Neural cell (in vitro differentiated cells): Measurements from ENCODE around the gene PNMA8C. TPM values are rescaled to one million over a fixed set of nuclear protein-coding genes. Genes with fewer than 3 reads are reported as not detected.
A peak's percentile ranks its signal among the peaks of the same experiment; 100 is the strongest.

Experiments used
- H2AFZ ChIP-seq: fragments of 200-600, 300-800 bp; sonication (generic), shearing (Covaris generic); 2 replicates; pipeline ENCODE4 v1.6.0; 2014; ENCODE audit warnings: low read depth, mild to moderate bottlenecking, antibody characterized with exemption, low read length, moderate library complexity
- H3F3A ChIP-seq: fragments of 200-600 bp; shearing (Covaris generic); 2 replicates; pipeline ENCODE4 v1.6.1; 2016; ENCODE audit warnings: mild to moderate bottlenecking, moderate library complexity, mixed read lengths, antibody characterized with exemption, low read length; ENCODE audit not compliant: insufficient read depth, poor library complexity, severe bottlenecking
- H3K27ac ChIP-seq: fragments of 200-600, 300-800 bp; sonication (generic), shearing (Covaris generic); 2 replicates; pipeline ENCODE4 v1.5.1; 2014; ENCODE audit warnings: mild to moderate bottlenecking, low read length, moderate library complexity
- H3K27me3 ChIP-seq: fragments of 300-800, 200-600 bp; sonication (generic), shearing (Covaris generic); 2 replicates; pipeline ENCODE4 v1.6.0; 2014; ENCODE audit warnings: mild to moderate bottlenecking, low read depth, low read length, moderate library complexity; ENCODE audit not compliant: insufficient read depth
- H3K36me3 ChIP-seq: fragments of 300-800, 200-600 bp; sonication (generic), shearing (Covaris generic); 2 replicates; pipeline ENCODE4 v1.5.1; 2014; ENCODE audit warnings: mild to moderate bottlenecking, antibody characterized with exemption, low read length, moderate library complexity; ENCODE audit not compliant: insufficient read depth
- H3K4me2 ChIP-seq: fragments of 300-800, 200-600 bp; sonication (generic), shearing (Covaris generic); 2 replicates; pipeline ENCODE4 v1.6.0; 2014; ENCODE audit warnings: mild to moderate bottlenecking, low read length
- H3K4me3 ChIP-seq: fragments of 300-800, 200-600 bp; sonication (generic), shearing (Covaris generic); 2 replicates; pipeline ENCODE4 v1.5.1; 2014; ENCODE audit warnings: mild to moderate bottlenecking, low read length, moderate library complexity
- H3K79me2 ChIP-seq: fragments of 200-600 bp; shearing (Covaris generic); replicated peaks from 2 replicates; pipeline ENCODE4 v1.6.0; 2014; ENCODE audit warnings: mild to moderate bottlenecking, low read length, moderate library complexity; ENCODE audit not compliant: insufficient read depth
- H3K9ac ChIP-seq: fragments of 300-800, 200-600 bp; sonication (generic), shearing (Covaris generic); 2 replicates; pipeline ENCODE4 v1.6.1; 2016; ENCODE audit warnings: mild to moderate bottlenecking, low read length, mixed read lengths
- H3K9me2 ChIP-seq: fragments of 200-600 bp; shearing (Covaris generic); 2 replicates; pipeline ENCODE4 v1.6.1; 2016; ENCODE audit warnings: mild to moderate bottlenecking, low read length, mixed read lengths; ENCODE audit not compliant: insufficient read depth
- H3K9me3 ChIP-seq: fragments of 200-600, 300-800 bp; sonication (generic), shearing (Covaris generic); 2 replicates; pipeline ENCODE4 v1.6.1; 2016; ENCODE audit warnings: mild to moderate bottlenecking, mixed run types, low read length, moderate library complexity, mixed read lengths
- H4K20me1 ChIP-seq: fragments of 200-600 bp; shearing (Covaris generic); 2 replicates; pipeline ENCODE4 v1.6.1; 2016; ENCODE audit warnings: mild to moderate bottlenecking, mixed run types; ENCODE audit not compliant: insufficient read depth
- EP300 ChIP-seq: fragments of 450-650 bp; conservative IDR thresholded peaks from 2 replicates; pipeline ENCODE4 v1.6.1; 2014; ENCODE audit warnings: antibody characterized with exemption, mild to moderate bottlenecking, moderate library complexity; ENCODE audit not compliant: poor library complexity, severe bottlenecking
- EZH2 ChIP-seq: fragments of 200-600, 300-800 bp; shearing (Covaris generic), sonication (generic); IDR thresholded peaks from 2 replicates; pipeline ENCODE4 v1.6.1; 2014; ENCODE audit warnings: antibody characterized with exemption, low read length, borderline replicate concordance, mild to moderate bottlenecking; ENCODE audit not compliant: insufficient read depth, poor library complexity, severe bottlenecking
- MXI1 ChIP-seq: fragments of 450-650 bp; conservative IDR thresholded peaks from 2 replicates; pipeline ENCODE4 v1.6.1; 2014; ENCODE audit warnings: antibody characterized with exemption, mild to moderate bottlenecking; ENCODE audit not compliant: poor library complexity, severe bottlenecking
- POLR2AphosphoS5 ChIP-seq: IDR thresholded peaks from 2 replicates; pipeline ENCODE4 v1.6.1; 2012
- RAD21 ChIP-seq: fragments of 450-650 bp; conservative IDR thresholded peaks from 2 replicates; pipeline ENCODE4 v1.6.1; 2014; ENCODE audit warnings: antibody characterized with exemption, mild to moderate bottlenecking, moderate library complexity
- REST ChIP-seq: IDR thresholded peaks from 2 replicates; pipeline ENCODE4 v1.6.1; 2012; ENCODE audit warnings: borderline replicate concordance
- SMC3 ChIP-seq: fragments of 450-650 bp; conservative IDR thresholded peaks from 2 replicates; pipeline ENCODE4 v1.6.1; 2014; ENCODE audit warnings: antibody characterized with exemption, mild to moderate bottlenecking, moderate library complexity; ENCODE audit not compliant: poor library complexity
- TAF1 ChIP-seq: IDR thresholded peaks from 2 replicates; pipeline ENCODE4 v1.6.1; 2012; ENCODE audit warnings: low read depth
- polyA plus RNA-seq: library from polyadenylated mRNA; depleted of rRNA; stranded (reverse); fragments of >200 nt; gene quantifications from 2 replicates; pipeline ENCODE4 v1.2.3, GENCODE V29; 2014
- TF ChIP-seq, protein P1 (sequence below): fragments of 450-650 bp; IDR thresholded peaks from 2 replicates; pipeline ENCODE4 v1.5.1; 2014; ENCODE audit warnings: antibody characterized with exemption, mild to moderate bottlenecking, moderate library complexity; ENCODE audit not compliant: poor library complexity, severe bottlenecking

The PNMA8C gene
- polyA plus RNA-seq, 1 donor from 2014 or later, result 17.2 TPM

DNA sequence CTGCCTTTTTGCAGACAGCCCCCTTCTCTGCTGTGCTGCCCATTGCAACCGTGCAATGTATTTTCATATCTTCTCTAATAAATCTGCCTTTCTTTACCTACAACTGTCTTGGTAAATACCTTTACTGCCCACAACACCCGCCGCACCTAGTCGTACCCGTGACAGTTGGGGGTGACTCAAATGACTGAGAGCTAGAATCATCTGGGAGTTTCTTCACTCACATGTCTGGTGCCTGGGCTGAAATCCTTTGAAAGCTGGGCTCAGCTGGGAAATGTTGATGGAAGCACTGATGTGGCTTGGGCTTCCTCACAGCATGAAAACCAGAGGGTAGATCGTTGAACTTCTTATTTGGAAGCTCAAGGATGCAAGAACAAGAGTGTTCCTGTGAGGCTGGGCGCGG is 45.5 kb upstream of the PNMA8C start:
- H2AFZ ChIP-seq, result no peak overlapping the region
- TF ChIP-seq EZH2 (no peak), MXI1 (no peak), EP300 (no peak), POLR2AphosphoS5 (no peak), RAD21 (no peak), REST (no peak), TAF1 (no peak), SMC3 (no peak)
- H3K9me2 ChIP-seq, result no peaks in the 10 kb centered on the region
- H4K20me1 ChIP-seq, result no peaks in the 10 kb centered on the region
- no peak overlapping the region for H3K4me2 ChIP-seq
- H3K4me3 ChIP-seq, result no peak overlapping the region
- no peaks in the 10 kb centered on the region for H3K9me3 ChIP-seq
- no peaks in the 10 kb centered on the region for H3K27me3 ChIP-seq
- H3F3A ChIP-seq, result no peaks in the 10 kb centered on the region
- no peaks in the 10 kb centered on the region for H3K36me3 ChIP-seq
- peaks cover 18% of the 10 kb centered on the region for H3K79me2 ChIP-seq
- no peak overlapping the region for H3K9ac ChIP-seq
- peak overlapping the region; percentile 3 for H3K27ac ChIP-seq

DNA sequence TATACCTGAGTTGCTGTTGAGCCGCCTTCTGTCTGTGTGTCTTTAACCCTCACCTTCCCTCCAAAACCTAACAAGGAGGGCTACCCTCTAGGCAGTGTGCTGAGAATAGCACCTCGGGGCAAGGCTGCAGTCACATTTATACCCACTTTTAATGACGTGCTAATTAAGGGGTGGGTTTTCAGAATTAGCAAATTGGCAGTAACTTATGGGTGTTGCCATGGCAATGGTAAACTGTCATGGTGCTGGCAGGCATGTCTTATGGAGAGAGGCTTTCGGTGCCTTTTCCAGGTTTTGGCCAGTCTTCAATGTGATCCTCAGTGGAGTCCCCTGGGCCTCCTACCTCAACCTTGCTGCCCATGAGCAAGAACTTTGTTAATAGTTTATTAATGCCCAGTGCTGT is 43.9 kb upstream of the PNMA8C start:
- H3K9me2 ChIP-seq, result no peaks in the 10 kb centered on the region
- no peak overlapping the region for H3K4me2 ChIP-seq
- no peak overlapping the region for H3K9ac ChIP-seq
- no peaks in the 10 kb centered on the region for H3F3A ChIP-seq
- no peaks in the 10 kb centered on the region for H3K36me3 ChIP-seq
- H3K27me3 ChIP-seq, result no peaks in the 10 kb centered on the region
- no peaks in the 10 kb centered on the region for H4K20me1 ChIP-seq
- H3K4me3 ChIP-seq, result no peak overlapping the region
- no peak for TF ChIP-seq TAF1
- TF ChIP-seq, protein P1, sequence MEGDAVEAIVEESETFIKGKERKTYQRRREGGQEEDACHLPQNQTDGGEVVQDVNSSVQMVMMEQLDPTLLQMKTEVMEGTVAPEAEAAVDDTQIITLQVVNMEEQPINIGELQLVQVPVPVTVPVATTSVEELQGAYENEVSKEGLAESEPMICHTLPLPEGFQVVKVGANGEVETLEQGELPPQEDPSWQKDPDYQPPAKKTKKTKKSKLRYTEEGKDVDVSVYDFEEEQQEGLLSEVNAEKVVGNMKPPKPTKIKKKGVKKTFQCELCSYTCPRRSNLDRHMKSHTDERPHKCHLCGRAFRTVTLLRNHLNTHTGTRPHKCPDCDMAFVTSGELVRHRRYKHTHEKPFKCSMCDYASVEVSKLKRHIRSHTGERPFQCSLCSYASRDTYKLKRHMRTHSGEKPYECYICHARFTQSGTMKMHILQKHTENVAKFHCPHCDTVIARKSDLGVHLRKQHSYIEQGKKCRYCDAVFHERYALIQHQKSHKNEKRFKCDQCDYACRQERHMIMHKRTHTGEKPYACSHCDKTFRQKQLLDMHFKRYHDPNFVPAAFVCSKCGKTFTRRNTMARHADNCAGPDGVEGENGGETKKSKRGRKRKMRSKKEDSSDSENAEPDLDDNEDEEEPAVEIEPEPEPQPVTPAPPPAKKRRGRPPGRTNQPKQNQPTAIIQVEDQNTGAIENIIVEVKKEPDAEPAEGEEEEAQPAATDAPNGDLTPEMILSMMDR, result no peak
- TF ChIP-seq MXI1, result no peak
- TF ChIP-seq SMC3, result no peak
- no peak for TF ChIP-seq RAD21
- TF ChIP-seq REST, result no peak
- TF ChIP-seq POLR2AphosphoS5, result no peak
- no peak for TF ChIP-seq EP300
- no peak for TF ChIP-seq EZH2
- H3K27ac ChIP-seq, result no peak overlapping the region
- peaks cover 18% of the 10 kb centered on the region for H3K79me2 ChIP-seq
- H3K9me3 ChIP-seq, result no peaks in the 10 kb centered on the region
- H2AFZ ChIP-seq, result no peak overlapping the region
